Measurements from ENCODE around the gene ANKRD33.

ANKRD33 gene

GRCh38 chr12:51889216-51890132 is 1.6 kb downstream of the ANKRD33 start:
- DNase-seq (ENCODE audit: insufficient read length, low spot score) (no peak), FAIRE-seq (no peak)
- peak; percentile 12 for TF ChIP-seq CTCF (IDR thresholded peaks at IDR 0.05; ENCODE audit: insufficient read depth, missing control alignments)

DNA sequence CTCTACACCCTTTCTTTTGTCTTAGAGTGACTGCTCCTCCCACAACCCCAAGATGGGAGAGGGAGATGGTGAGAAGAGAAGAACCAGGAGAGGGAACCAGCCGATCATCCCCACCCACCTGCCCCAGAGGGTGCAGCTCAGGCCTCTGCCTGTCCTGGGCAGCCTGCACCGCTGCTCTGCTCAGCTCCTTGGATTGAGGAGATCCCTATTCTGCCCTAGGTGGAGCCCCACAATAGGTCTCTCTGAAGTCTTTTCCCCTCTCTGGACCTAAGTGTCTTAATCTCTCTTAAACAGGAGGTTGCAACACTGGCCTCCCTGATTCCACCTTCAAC is 2.2 kb downstream of the ANKRD33 start:
- DNase-seq (ENCODE audit: insufficient read length, low spot score) (no peak), FAIRE-seq (no peak)

DNA sequence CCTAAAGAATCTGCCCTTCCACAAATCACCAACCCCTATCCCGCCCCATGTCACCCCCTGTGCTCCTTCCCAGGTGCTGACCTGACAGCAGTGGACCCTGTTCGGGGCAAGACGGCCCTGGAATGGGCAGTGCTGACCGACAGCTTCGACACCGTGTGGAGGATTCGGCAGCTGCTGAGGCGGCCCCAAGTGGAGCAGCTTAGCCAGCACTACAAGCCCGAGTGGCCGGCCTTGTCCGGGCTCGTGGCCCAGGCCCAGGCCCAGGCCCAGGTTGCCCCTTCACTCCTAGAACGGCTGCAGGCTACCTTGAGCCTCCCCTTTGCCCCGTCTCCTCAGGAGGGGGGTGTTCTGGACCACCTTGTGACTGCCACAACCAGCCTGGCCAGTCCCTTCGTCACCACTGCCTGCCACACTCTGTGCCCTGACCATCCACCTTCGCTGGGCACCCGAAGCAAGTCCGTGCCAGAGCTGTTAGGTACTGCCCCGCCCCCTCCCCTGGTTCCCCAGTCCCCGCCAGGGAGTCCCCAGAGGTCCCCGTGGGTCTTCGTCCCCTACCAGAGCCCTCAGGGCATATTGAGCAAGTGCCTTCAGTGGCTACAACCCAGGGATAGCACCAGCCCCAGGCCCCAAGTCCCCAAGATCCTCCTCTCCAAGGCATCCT is 2.7 kb downstream of the ANKRD33 start:
- DNase-seq (ENCODE audit: insufficient read length, low spot score) (no peak), FAIRE-seq (no peak)
- no peak for TF ChIP-seq CTCF (IDR thresholded peaks at IDR 0.05; ENCODE audit: insufficient read depth, missing control alignments)

More for the DNA sequence above, 2.2 kb downstream of the ANKRD33 start:
- TF ChIP-seq CTCF (IDR thresholded peaks at IDR 0.05; ENCODE audit: insufficient read depth, missing control alignments) = no peak

DNA sequence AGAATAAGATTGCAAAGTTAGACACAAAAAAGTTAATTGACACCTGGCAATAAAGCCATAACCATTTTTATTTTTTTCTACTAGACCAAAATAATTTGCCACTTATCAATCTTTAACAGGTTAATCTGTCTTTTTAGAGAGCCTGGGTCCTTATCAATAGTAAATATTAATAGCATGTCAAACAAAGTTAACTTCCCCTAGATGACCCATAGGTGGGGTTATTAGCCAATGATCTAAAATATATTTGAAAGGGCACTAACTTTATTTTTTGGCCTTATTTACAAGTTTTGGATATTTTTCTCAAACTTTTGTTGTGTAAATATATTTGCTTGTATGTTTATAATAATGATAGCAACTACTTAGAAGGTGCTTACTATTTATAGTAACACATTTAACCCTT is 3.9 kb downstream of the ANKRD33 start:
- DNase-seq (ENCODE audit: insufficient read length, low spot score) = no peak
- TF ChIP-seq CTCF (IDR thresholded peaks at IDR 0.05; ENCODE audit: insufficient read depth, missing control alignments) = peak; percentile 28
- FAIRE-seq = no peak

- FAIRE-seq = no peak
- no peak for TF ChIP-seq CTCF (IDR thresholded peaks at IDR 0.05; ENCODE audit: insufficient read depth, missing control alignments)
These were observed 5.9 kb downstream of the ANKRD33 start for GRCh38 chr12:51893786-51894185.

DNA sequence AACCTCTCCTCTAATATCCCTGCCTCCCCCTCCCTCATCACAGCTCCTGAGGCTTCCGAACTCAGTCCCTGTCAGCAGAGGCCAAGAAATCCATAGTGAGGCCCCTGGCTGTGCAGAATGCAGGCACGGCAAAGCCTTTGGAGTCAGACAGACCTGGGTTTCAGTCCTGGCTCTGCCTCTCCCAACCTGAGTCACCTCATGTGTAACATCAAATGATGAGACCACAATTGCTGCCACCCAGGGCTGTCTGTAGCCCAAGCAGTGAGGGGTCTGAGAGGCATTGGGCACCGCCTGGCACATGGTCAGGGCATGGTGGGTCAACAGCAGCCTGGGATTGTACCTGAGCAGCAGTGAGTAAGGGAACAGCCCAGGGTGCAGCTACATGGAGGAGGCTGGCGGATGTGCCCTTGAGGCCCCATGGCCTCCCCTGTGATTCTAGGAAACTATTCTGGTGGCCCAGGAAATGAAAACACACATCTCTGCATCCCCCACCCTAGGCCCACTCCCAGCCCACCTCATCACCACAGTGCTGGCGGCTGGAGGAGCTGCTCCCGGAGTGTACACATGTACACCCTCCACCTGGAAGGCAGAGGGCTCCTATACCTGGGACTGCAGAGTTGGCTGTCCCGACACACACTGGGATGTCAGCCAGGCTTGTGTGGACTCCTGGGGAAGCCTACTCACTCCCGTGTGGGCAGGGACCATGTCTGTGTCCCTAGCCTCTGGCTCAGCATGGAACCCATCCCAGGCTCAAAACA is 7.7 kb downstream of the ANKRD33 start:
- TF ChIP-seq CTCF (IDR thresholded peaks at IDR 0.05; ENCODE audit: insufficient read depth, missing control alignments) = no peak
- DNase-seq (ENCODE audit: insufficient read length, low spot score) (no peak), FAIRE-seq (no peak)

More at GRCh38 chr12:51893786-51894185, 5.9 kb downstream of the ANKRD33 start:
- DNase-seq (ENCODE audit: insufficient read length, low spot score) = no peak

Measured in D721Med (cell line).